NAMALWA (cell line): ENCODE measurements around the gene SLC25A34.
A peak's percentile ranks its signal among the peaks of the same experiment; 100 is the strongest.

ENCODE experiments used
- DNase-seq: peaks from one replicate; pipeline ENCODE4 v3.0.0-alpha.2; 2015; ENCODE audit warnings: low spot score

SLC25A34 gene

GRCh38 chr1:15775706-15776105 is 39.6 kb downstream of the SLC25A34 start:
- no peak for DNase-seq

GRCh38 chr1:15777909-15778707 is 42.0 kb downstream of the SLC25A34 start:
- no peak for DNase-seq

- DNase-seq = no peak
Measured at GRCh38 chr1:15785683-15786082, 49.6 kb downstream of the SLC25A34 start.

GRCh38 chr1:15786581-15786980 is 50.5 kb downstream of the SLC25A34 start:
- no peak for DNase-seq

- DNase-seq = peak; percentile 28
Measured at GRCh38 chr1:15788624-15789301, 52.7 kb downstream of the SLC25A34 start.
